Measurements from ENCODE around the gene RAET1E.

The RAET1E gene

GRCh38 chr6:149891259-149891658 is 6.7 kb downstream of the RAET1E start:
- no peak for DNase-seq (ENCODE audit: low read depth in 2 of 2)

DNA sequence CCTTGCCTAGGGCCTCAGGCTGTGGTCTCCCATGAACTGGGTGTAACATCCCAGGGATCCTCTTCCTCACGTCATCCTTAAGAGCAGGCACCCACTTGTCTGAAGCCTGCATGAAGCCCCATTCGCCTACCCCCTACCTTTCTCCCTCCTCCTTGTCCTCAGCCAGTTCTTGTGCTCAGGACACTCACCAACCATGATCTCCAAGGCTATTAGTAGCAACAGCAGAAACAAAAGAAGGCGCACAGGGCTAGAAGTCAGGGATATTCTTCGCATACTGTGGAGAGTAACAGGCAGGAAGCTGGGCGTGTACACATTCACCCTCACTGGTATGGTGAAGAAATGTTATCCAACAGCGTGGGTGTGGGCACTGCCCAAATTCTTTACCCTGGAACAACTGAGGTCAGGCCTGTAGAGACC is 7.3 kb downstream of the RAET1E start:
- DNase-seq (ENCODE audit: low read depth in 2 of 2) = no peak

GRCh38 chr6:149889326-149889725 is 8.6 kb downstream of the RAET1E start:
- no peak for DNase-seq (ENCODE audit: low read depth in 2 of 2)

DNA sequence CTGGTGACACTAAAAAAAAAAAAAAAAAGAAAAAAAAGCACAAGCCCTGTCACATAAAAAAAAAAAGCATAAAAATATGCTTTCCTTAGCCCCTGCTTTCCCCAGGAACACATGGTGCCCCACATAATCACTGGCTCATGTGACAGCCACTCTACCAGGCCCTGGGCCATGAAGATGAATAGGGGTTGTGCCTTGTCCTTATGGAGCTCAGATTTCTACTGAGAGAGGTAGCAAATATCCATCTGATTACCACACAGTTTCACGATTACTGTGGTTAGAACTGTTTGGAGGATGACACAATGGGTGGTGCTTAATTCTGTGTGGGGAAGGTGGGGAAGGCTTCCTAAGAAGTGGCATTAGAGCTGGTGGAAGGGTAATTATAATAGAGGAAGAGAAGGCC is 9.3 kb downstream of the RAET1E start:
- DNase-seq (ENCODE audit: low read depth in 2 of 2) = no peak

- DNase-seq (ENCODE audit: low read depth in 2 of 2) = no peak
These were observed 9.8 kb downstream of the RAET1E start for GRCh38 chr6:149888093-149888492.

DNA sequence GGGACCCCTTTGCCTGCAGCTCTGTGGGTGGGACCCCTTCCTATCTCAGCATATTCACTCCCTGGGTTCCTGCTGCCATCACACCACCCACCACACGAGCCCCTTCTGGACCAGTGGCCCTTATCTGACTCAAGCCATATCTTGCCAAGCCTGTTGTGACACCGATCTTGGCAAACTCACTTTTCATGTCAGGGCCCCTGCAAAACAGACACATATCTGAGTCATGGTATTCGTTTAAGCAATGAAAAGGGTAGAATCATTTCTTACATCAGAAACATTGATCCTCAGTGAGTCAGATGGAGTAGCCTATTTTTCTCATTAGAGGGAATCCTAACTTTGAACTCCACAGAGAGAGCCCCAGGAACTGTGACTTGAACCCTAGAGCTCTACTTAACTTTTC is 10.6 kb downstream of the RAET1E start:
- DNase-seq (ENCODE audit: low read depth in 2 of 2) = no peak

DNA sequence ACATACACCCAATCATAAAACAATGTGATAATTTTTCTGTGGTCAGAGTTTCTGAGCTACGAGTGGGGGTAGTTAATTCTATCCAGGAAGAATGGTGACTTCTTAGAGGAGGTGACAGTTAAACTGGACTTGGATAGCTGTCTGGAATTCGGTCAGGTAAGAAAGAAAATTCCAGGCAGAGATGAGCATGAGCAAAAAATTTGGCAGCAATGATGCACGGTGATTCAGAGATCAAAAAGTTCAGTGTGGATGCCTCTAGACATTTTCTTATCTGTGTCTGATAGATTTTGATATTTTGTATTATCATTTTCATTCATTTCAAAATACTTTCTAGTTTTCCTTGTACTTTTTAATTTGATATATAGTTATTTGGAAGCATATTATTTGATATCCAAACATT is 12.0 kb downstream of the RAET1E start:
- no peak for DNase-seq (ENCODE audit: low read depth in 2 of 2)

DNA sequence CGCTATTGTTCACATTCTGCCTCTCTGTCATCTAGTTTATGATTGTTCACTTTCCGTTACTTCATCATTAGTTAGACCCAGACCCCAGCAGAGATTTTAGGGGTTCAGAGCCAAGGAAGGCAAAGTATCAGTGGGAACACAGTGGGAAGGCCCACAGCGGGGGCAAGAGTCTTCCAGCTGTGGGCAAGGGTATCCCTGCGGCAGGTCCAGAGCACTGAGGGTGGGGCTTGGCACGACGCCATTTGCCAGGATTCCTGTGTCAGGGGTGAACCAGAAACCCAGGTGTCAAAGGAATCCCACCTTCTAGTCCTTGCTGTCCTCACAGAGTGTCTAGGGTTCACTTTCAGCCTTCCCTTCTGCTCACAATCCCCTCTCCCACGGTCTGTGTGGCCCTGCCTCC is 13.3 kb downstream of the RAET1E start:
- no peak for DNase-seq (ENCODE audit: low read depth in 2 of 2)

DNA sequence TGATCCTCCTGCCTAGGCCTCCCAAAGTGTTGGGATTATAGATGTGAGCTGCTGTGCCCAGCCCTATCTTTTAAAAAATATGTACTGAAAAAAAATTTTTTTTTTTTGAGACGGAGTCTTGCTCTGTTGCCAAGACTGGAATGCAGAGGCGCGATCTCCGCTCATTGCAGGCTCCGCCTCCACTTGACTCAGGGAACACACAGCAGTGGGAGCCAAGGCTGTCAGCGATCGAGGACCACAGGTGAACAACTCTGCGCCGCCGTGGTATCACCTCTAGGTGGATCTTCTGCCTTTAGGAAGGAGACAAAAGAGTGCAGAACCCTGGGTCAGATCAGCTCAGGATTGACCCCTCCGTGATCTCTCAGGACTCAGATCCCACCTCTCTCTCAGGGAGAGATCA is 13.7 kb downstream of the RAET1E start:
- DNase-seq (ENCODE audit: low read depth in 2 of 2) = no peak

- no peak for DNase-seq (ENCODE audit: low read depth in 2 of 2)
These were observed 16.1 kb downstream of the RAET1E start for GRCh38 chr6:149881860-149882259.

- DNase-seq (ENCODE audit: low read depth in 2 of 2) = no peak
These were observed 16.7 kb downstream of the RAET1E start for GRCh38 chr6:149881066-149881766.

DNA sequence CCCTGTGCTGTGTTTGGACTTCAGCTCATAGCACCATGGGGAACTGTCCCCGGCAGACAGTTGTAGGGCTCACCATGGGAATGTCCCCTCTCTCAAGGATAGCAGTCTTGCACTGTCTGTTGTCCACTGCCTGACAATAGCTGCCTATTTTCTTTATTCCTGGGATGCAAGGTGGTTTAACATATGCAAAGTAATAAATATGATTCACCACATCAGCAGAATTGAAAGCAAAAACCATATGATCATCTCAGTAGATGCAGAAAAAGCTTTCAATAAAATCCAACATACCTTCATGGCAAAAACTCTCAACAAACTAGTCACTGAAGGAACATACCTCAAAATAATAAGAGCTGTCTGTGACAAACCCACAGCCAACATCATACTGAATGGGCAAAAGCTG is 20.3 kb downstream of the RAET1E start:
- no peak for DNase-seq (ENCODE audit: low read depth in 2 of 2)

- DNase-seq (ENCODE audit: low read depth in 2 of 2) = no peak
These were observed 21.5 kb downstream of the RAET1E start for GRCh38 chr6:149876241-149876933.

GRCh38 chr6:149872233-149872632 is 25.7 kb downstream of the RAET1E start:
- no peak for DNase-seq (ENCODE audit: low read depth in 2 of 2)

- no peak for DNase-seq (ENCODE audit: low read depth in 2 of 2)
These were observed 26.7 kb downstream of the RAET1E start for GRCh38 chr6:149871182-149871581.

DNA sequence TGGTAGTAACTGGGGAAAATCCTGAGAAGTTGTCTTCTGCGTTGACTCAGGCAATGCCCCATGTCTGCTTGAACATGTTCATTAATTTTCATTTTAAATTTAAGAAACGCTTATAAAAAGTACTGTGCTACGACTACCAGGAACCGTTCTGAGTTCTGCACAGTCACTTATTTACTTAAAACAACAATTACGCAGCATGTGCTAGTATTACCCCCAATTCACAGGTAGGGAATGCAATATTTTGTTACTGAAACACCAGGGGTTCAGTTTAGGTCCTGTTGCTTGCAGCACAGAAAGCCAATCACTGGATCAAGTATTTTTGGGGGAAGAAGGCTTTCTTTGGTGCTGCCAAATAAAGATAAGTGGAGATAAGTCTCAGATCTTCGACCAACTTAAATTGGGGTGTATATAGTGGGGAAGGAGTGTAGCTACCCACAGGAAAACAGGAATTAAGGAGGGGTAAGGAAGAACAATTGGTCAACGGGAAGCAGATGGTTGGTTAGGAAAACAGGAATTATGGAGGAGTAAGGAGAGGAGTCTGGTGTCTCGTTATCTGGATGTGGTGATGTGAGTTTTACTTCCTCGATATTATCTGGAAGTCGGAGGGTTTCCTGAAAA is 28.5 kb downstream of the RAET1E start:
- DNase-seq (ENCODE audit: low read depth in 2 of 2) = no peak

GRCh38 chr6:149867876-149868640 is 29.9 kb downstream of the RAET1E start:
- DNase-seq (ENCODE audit: low read depth in 2 of 2) = no peak

DNA sequence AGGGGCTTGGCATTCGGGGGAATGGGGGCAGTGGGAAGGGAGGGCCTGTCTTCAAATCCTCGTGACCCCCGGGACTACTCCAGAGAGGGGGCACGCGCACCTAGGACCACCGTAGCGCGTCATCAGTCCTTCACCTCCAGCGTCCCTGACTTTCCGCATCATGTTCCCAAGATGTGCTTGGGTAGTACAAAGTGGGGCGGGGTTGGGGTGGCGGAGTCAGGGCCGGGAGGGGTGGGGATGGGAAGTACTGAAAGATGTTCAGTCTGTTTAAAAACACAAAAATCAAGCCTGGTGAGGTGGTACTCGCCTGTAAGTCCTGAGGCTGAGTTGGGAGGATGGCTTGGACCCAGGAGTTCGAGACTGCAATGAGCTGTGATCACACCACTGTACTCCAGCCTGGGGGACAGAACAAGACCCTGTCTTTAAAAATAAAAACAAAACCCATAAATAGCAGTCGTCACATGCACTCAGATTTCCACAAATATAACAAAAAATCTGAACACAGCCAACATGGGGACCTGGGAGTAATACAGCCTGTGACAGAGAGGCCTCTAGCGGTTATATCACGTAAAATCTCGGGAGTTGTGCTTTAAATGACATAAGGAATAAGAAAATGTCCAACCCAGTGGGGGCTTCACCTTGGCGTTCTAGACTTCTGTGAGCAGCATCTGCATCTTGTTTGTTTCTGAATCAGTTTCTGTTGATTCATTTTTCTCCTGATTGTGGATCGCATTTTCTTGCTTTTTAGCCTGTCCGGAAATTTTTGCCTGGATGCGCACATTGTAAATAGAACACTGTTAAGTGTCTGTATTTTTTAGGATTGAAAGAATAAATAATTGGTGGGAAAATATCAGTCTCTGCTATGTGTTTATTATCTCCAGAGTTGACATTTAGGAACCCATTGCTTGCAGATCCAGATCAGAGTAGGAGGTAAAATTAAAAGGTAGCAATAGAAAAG is 33.1 kb downstream of the RAET1E start:
- DNase-seq (ENCODE audit: low read depth in 2 of 2) = no peak

DNA sequence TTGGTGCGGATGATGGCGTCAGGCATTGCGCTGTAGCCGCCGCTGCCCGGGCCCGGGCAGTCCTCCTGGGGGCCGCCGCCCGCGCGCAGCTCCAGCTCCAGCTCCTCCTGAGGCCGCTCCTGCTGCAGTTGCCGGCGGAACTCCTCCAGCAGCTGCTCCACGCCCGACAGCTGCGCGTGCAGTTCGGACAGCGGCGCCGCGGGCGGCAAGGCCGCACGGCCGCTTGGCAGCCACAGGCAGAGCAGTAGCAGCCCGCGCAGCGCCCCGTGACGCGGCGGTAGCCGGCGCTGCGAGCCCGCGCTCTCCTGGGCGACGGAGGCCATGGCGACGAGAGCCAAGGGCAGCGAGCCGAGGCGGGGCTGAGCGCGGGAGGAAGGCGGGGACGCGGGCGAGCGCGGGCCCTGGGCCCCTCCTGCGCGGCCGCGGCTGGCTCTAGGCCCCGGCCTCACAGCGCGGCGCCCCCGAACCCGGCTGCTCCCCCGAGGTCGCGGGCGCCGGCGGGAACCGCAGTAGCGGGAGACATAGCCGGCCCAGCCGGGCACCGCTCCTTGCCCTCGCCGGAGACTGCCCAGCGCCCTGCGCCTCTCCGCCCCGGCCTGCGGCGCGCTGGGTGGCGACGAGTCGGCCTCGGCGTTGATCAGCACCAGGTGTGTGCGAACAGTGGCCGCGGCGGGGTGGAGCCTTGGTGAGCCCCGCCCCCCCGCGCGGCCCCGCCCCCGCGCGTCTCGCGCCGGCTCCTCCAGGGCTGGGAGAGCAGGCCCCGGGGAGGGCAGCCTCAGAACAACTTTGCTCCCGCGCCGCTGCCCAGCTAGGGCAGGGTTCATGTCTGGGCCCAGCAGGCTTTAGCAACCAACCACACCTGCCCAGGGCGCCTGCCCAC is 34.0 kb downstream of the RAET1E start, which contains the start of gene LRP11:
LRP11 (minus strand) TSS at position 662 of the 880 bp plus-strand sequence; CDS start at position 323, 339 bp downstream.
- DNase-seq (ENCODE audit: low read depth in 2 of 2) = peak; percentile 64 to 71
